Measurements from ENCODE around the gene ZBTB3.
A peak's percentile ranks its signal among the peaks of the same experiment; 100 is the strongest.

Gene ZBTB3

DNA sequence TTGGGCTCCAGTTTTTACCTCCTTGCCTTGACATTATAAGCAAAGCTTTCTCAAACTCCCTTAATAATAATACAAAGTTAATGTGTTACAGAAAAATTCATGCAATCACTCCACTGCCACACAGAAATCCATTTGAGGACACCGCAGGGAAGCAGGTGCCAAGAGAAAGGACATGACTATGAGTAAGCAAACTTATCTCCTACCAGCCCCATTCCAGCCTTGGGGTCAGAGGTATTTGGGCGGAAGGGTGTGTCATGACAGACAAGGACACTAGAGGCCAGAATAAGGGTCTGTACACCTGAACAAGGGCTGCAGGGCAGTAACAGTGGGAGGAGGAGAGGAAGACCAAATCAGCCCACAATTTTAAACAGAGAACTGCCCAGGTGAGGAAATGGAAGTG is 40.6 kb downstream of the ZBTB3 start:
- H3K4me1 ChIP-seq (ENCODE audit: control insufficient read depth in 1 of 2, insufficient read depth in 2 of 2, low read length in 2 of 2) = peaks cover 7 to 11% of the 10 kb centered on the region in 2 experiments
- WGBS (ENCODE audit: extremely low coverage, insufficient coverage, insufficient read length) = no CpG with 5 or more reads among the region's 2 CpGs
- no peak overlapping the region for H4K8ac ChIP-seq (ENCODE audit: low read depth, low read length)
- no peak overlapping the region for H2BK12ac ChIP-seq (ENCODE audit: low read length)
- no peak overlapping the region for H3K23ac ChIP-seq (ENCODE audit: low read length)
- no peak overlapping the region for H3K9ac ChIP-seq (ENCODE audit: low read length)
- H3K79me2 ChIP-seq (ENCODE audit: control insufficient read depth, insufficient read depth, low read length, poor library complexity) = peaks cover 8% of the 10 kb centered on the region
- H2AFZ ChIP-seq (ENCODE audit: insufficient read depth, low read length, poor library complexity) = no peak overlapping the region
- peaks cover 1% of the 10 kb centered on the region for H3K9me3 ChIP-seq (ENCODE audit: insufficient read depth, low read depth, low read length)
- no peak overlapping the region for H2BK120ac ChIP-seq (ENCODE audit: insufficient read depth, low read length, poor library complexity)
- no peak overlapping the region for H4K12ac ChIP-seq (ENCODE audit: low read depth, low read length)
- no peaks in the 10 kb centered on the region for H3K27me3 ChIP-seq (ENCODE audit: insufficient read depth, low read length)
- H3K18ac ChIP-seq (ENCODE audit: low read length) = no peak overlapping the region
- peaks cover 15% of the 10 kb centered on the region for H3K79me1 ChIP-seq (ENCODE audit: low read length)
- no peak overlapping the region for H2BK5ac ChIP-seq (ENCODE audit: low read depth, low read length, poor library complexity)
- H4K91ac ChIP-seq (ENCODE audit: low read depth, low read length) = no peak overlapping the region
- H3K4me2 ChIP-seq (ENCODE audit: low read length) = no peak overlapping the region
- peak; percentile 78 to 86 for DNase-seq
- H3K14ac ChIP-seq (ENCODE audit: low read length) = no peak overlapping the region
- peaks cover 26 to 54% of the 10 kb centered on the region in 2 experiments for H3K36me3 ChIP-seq (ENCODE audit: control insufficient read depth in 1 of 2, insufficient read depth in 2 of 2, low read length in 2 of 2)
- no peak overlapping the region for H2AK5ac ChIP-seq (ENCODE audit: low read length)
- no peak overlapping the region for H3K4ac ChIP-seq (ENCODE audit: low read depth, low read length)
- H3K27ac ChIP-seq (ENCODE audit: low read depth, low read length) = no peak overlapping the region
- H3K4me3 ChIP-seq (ENCODE audit: low read depth, low read length) = no peak overlapping the region

DNA sequence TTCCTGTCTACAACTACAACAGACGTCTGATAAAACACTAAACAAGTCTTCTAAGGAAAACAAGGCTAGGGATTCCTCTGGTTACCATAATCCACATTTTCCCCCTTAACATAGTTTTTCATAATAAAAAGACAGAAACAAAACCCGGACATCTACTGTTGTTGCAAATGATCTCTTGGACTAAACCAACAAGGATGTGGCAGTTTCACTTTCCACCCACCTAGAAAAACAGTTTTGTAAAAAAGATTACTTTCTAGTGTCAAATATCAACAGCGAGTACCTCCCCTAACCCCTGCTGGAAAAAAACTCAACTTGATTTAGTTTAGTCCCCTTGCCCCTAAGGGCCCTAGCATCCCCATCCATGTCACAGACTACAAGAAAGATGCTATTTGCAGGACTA is 41.1 kb downstream of the ZBTB3 start:
- Histone ChIP-seq H2BK12ac (ENCODE audit: low read length) (no peak overlapping the region), H3K4me1 (ENCODE audit: control insufficient read depth in 1 of 2, insufficient read depth in 2 of 2, low read length in 2 of 2) (peaks cover 11 to 15% of the 10 kb centered on the region in 2 experiments), H2BK5ac (ENCODE audit: low read depth, low read length, poor library complexity) (no peak overlapping the region), H3K36me3 (ENCODE audit: control insufficient read depth in 1 of 2, insufficient read depth in 2 of 2, low read length in 2 of 2) (peaks cover 24 to 50% of the 10 kb centered on the region in 2 experiments), H3K4me3 (ENCODE audit: low read depth, low read length) (no peak overlapping the region), H3K9me3 (ENCODE audit: insufficient read depth, low read depth, low read length) (peaks cover 1% of the 10 kb centered on the region), H3K18ac (ENCODE audit: low read length) (no peak overlapping the region), H3K9ac (ENCODE audit: low read length) (no peak overlapping the region), H3K27me3 (ENCODE audit: insufficient read depth, low read length) (no peaks in the 10 kb centered on the region), H3K79me1 (ENCODE audit: low read length) (peaks cover 15% of the 10 kb centered on the region), H2BK120ac (ENCODE audit: insufficient read depth, low read length, poor library complexity) (no peak overlapping the region), H3K23ac (ENCODE audit: low read length) (no peak overlapping the region), H3K27ac (ENCODE audit: low read depth, low read length) (no peak overlapping the region), H3K4ac (ENCODE audit: low read depth, low read length) (no peak overlapping the region), H4K8ac (ENCODE audit: low read depth, low read length) (no peak overlapping the region), H3K79me2 (ENCODE audit: control insufficient read depth, insufficient read depth, low read length, poor library complexity) (peaks cover 8% of the 10 kb centered on the region), H2AFZ (ENCODE audit: insufficient read depth, low read length, poor library complexity) (no peak overlapping the region), H4K12ac (ENCODE audit: low read depth, low read length) (no peak overlapping the region), H3K4me2 (ENCODE audit: low read length) (no peak overlapping the region), H2AK5ac (ENCODE audit: low read length) (no peak overlapping the region), H4K91ac (ENCODE audit: low read depth, low read length) (no peak overlapping the region), H3K14ac (ENCODE audit: low read length) (no peak overlapping the region)
- DNase-seq = no peak
- WGBS (ENCODE audit: extremely low coverage, insufficient coverage, insufficient read length) = no CpG with 5 or more reads among the region's 3 CpGs

DNA sequence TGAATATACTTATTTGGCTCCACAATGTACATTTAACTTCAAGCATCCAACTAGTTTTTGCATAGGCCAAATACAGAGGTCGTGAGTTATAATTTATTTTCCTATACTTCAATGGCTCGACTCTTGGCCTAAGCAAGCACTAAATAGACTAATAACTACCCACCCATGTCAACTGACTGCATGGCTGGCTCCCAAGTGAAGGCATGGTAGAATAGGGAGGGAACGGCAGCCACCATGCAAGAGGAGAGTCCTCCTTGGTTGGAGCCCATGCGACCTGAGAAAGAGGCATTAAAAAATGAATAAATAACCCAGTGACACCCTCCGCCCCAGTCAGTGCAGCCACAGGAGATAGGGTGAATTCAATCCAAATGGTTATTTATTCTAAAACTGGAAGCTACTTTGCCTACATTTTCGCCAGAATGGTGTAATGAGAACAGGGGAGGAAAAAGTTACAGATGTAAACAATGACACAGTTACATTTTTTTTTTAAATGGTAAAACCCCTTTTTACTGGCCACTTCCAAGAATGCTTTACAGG is 41.6 kb downstream of the ZBTB3 start:
- H2AK5ac ChIP-seq (ENCODE audit: low read length) = no peak overlapping the region
- no CpG with 5 or more reads among the region's 6 CpGs for WGBS (ENCODE audit: extremely low coverage, insufficient coverage, insufficient read length)

DNA sequence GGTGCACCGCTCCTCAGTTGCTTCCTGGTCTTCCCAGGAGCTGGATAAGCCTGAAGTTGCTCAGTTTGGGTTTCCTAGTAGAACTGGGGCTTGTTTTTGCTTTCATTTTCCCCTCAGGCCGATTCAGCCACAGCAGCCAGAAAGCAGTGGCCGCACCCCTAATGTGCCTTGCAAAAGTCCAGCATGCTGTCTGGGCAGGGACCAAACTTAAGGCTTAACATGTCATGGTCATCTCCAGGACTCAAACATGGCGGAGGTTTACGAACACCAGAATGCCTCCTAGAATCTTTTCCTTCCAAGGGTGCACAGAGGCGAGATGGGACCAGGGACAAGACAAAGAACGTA is 44.0 kb downstream of the ZBTB3 start:
- Histone ChIP-seq H3K14ac (ENCODE audit: low read length) (peak overlapping the region; percentile 92), H3K36me3 (ENCODE audit: control insufficient read depth in 1 of 2, insufficient read depth in 2 of 2, low read length in 2 of 2) (peaks cover 9 to 26% of the 10 kb centered on the region in 2 experiments), H4K8ac (ENCODE audit: low read depth, low read length) (peak overlapping the region; percentile 96), H4K91ac (ENCODE audit: low read depth, low read length) (peak overlapping the region; percentile 96), H3K4ac (ENCODE audit: low read depth, low read length) (peak overlapping the region; percentile 90), H3K79me1 (ENCODE audit: low read length) (peaks cover 22% of the 10 kb centered on the region), H3K79me2 (ENCODE audit: control insufficient read depth, insufficient read depth, low read length, poor library complexity) (peaks cover 10% of the 10 kb centered on the region), H2AFZ (ENCODE audit: insufficient read depth, low read length, poor library complexity) (no peak overlapping the region), H2AK5ac (ENCODE audit: low read length) (peak overlapping the region; percentile 43), H4K12ac (ENCODE audit: low read depth, low read length) (peak overlapping the region; percentile 94), H3K27me3 (ENCODE audit: insufficient read depth, low read length) (no peaks in the 10 kb centered on the region), H2BK120ac (ENCODE audit: insufficient read depth, low read length, poor library complexity) (peak overlapping the region; percentile 67), H3K4me1 (ENCODE audit: control insufficient read depth in 1 of 2, insufficient read depth in 2 of 2, low read length in 2 of 2) (peaks cover 25 to 30% of the 10 kb centered on the region in 2 experiments), H3K27ac (ENCODE audit: low read depth, low read length) (peak overlapping the region; percentile 90), H3K23ac (ENCODE audit: low read length) (no peak overlapping the region), H3K18ac (ENCODE audit: low read length) (peak overlapping the region; percentile 82), H3K9ac (ENCODE audit: low read length) (peak overlapping the region; percentile 71), H3K4me3 (ENCODE audit: low read depth, low read length) (peak overlapping the region; percentile 58), H2BK12ac (ENCODE audit: low read length) (no peak overlapping the region), H3K4me2 (ENCODE audit: low read length) (peak overlapping the region; percentile 90), H2BK5ac (ENCODE audit: low read depth, low read length, poor library complexity) (peak overlapping the region; percentile 88), H3K9me3 (ENCODE audit: insufficient read depth, low read depth, low read length) (no peaks in the 10 kb centered on the region)
- peak in 1 of 2 donors; percentile 16 for DNase-seq
- WGBS (ENCODE audit: extremely low coverage, insufficient coverage, insufficient read length) = no CpG with 5 or more reads among the region's 7 CpGs

More for the DNA sequence above, 41.6 kb downstream of the ZBTB3 start:
- Histone ChIP-seq H3K23ac (ENCODE audit: low read length) (no peak overlapping the region), H3K4ac (ENCODE audit: low read depth, low read length) (no peak overlapping the region), H2BK12ac (ENCODE audit: low read length) (no peak overlapping the region), H2BK5ac (ENCODE audit: low read depth, low read length, poor library complexity) (no peak overlapping the region), H3K79me2 (ENCODE audit: control insufficient read depth, insufficient read depth, low read length, poor library complexity) (peaks cover 8% of the 10 kb centered on the region), H2BK120ac (ENCODE audit: insufficient read depth, low read length, poor library complexity) (no peak overlapping the region), H3K4me2 (ENCODE audit: low read length) (no peak overlapping the region), H3K27ac (ENCODE audit: low read depth, low read length) (no peak overlapping the region), H3K14ac (ENCODE audit: low read length) (no peak overlapping the region), H3K18ac (ENCODE audit: low read length) (no peak overlapping the region), H3K4me1 (ENCODE audit: control insufficient read depth in 1 of 2, insufficient read depth in 2 of 2, low read length in 2 of 2) (peaks cover 12 to 17% of the 10 kb centered on the region in 2 experiments), H3K36me3 (ENCODE audit: control insufficient read depth in 1 of 2, insufficient read depth in 2 of 2, low read length in 2 of 2) (peaks cover 20 to 45% of the 10 kb centered on the region in 2 experiments), H3K79me1 (ENCODE audit: low read length) (peaks cover 15% of the 10 kb centered on the region), H4K91ac (ENCODE audit: low read depth, low read length) (no peak overlapping the region), H3K27me3 (ENCODE audit: insufficient read depth, low read length) (no peaks in the 10 kb centered on the region), H3K4me3 (ENCODE audit: low read depth, low read length) (no peak overlapping the region), H4K8ac (ENCODE audit: low read depth, low read length) (no peak overlapping the region), H2AFZ (ENCODE audit: insufficient read depth, low read length, poor library complexity) (no peak overlapping the region), H3K9ac (ENCODE audit: low read length) (no peak overlapping the region), H4K12ac (ENCODE audit: low read depth, low read length) (no peak overlapping the region), H3K9me3 (ENCODE audit: insufficient read depth, low read depth, low read length) (peaks cover 1% of the 10 kb centered on the region)
- no peak for DNase-seq
